DND-41 (cell line): Measurements from ENCODE around the gene CDC42SE2.

Experiments
- ATAC-seq: fragments of 200-7000 bp; cut with Tn5 transposase; 3 replicates; pipeline ENCODE4 v1.9.1; 2021; ENCODE audit warnings: low read depth; ENCODE audit not compliant: insufficient read depth
- DNase-seq: peaks from one replicate; pipeline ENCODE4 v3.0.0-alpha.2; 2020
- H2AFZ ChIP-seq: 2 replicates; pipeline ENCODE4 v1.6.0; 2012; ENCODE audit warnings: low read depth, low read length
- H3K27ac ChIP-seq: 2 replicates; pipeline ENCODE4 v1.5.1; 2012; ENCODE audit warnings: low read length, inconsistent platforms
- H3K27me3 ChIP-seq: fragments of 200-600 bp; sonication (generic); 2 replicates; pipeline ENCODE4 v1.6.0; 2012; ENCODE audit warnings: low read length, mild to moderate bottlenecking, inconsistent platforms; ENCODE audit not compliant: insufficient read depth, poor library complexity
- H3K36me3 ChIP-seq: 2 replicates; pipeline ENCODE4 v1.5.1; 2012; ENCODE audit warnings: low read length, inconsistent platforms; ENCODE audit not compliant: insufficient read depth
- H3K4me1 ChIP-seq: 2 replicates; pipeline ENCODE4 v1.5.1; 2012; ENCODE audit warnings: mild to moderate bottlenecking, low read length; ENCODE audit not compliant: insufficient read depth
- H3K4me2 ChIP-seq: 2 replicates; pipeline ENCODE4 v1.6.0; 2012; ENCODE audit warnings: mild to moderate bottlenecking, moderate library complexity, low read length, inconsistent platforms; ENCODE audit not compliant: insufficient read depth
- H3K4me3 ChIP-seq, 2 experiments: fragments of 200-600 bp in 1 of 2; shearing (Covaris generic) in 1 of 2; 2 replicates each; pipeline ENCODE4 v1.5.1; 2012 to 2016; ENCODE audit warnings: inconsistent platforms in 2 of 2, low read length in 2 of 2, mild to moderate bottlenecking in 2 of 2, low read depth in 1 of 2, moderate library complexity in 1 of 2
- H3K79me2 ChIP-seq: 2 replicates; pipeline ENCODE4 v1.6.0; 2012; ENCODE audit warnings: low read length, inconsistent platforms; ENCODE audit not compliant: insufficient read depth
- H3K9ac ChIP-seq: 2 replicates; pipeline ENCODE4 v1.6.0; 2012; ENCODE audit warnings: low read depth, mild to moderate bottlenecking, inconsistent platforms, low read length, moderate library complexity
- H3K9me3 ChIP-seq: 2 replicates; pipeline ENCODE4 v1.5.1; 2012; ENCODE audit warnings: low read length, moderate library complexity, mild to moderate bottlenecking, inconsistent platforms; ENCODE audit not compliant: insufficient read depth, severe bottlenecking
- H4K20me1 ChIP-seq: 2 replicates; pipeline ENCODE4 v1.6.0; 2012; ENCODE audit warnings: low read length; ENCODE audit not compliant: insufficient read depth
- CTCF ChIP-seq: IDR thresholded peaks from 2 replicates; pipeline ENCODE4 v1.5.1; 2012; ENCODE audit warnings: borderline replicate concordance, low read length, moderate library complexity, mild to moderate bottlenecking; ENCODE audit not compliant: poor library complexity, severe bottlenecking; ENCODE audit errors: extremely low read depth
- EZH2 ChIP-seq: IDR thresholded peaks from 3 replicates; pipeline ENCODE4 v1.6.1; 2012; ENCODE audit warnings: borderline replicate concordance, low read depth, mild to moderate bottlenecking, moderate library complexity, low read length, inconsistent platforms; ENCODE audit not compliant: severe bottlenecking

Gene CDC42SE2

GRCh38 chr5:131285703-131286399 is 22.0 kb downstream of the CDC42SE2 start:
- Histone ChIP-seq H3K36me3 (peaks cover 28% of the 10 kb centered on the region), H4K20me1 (peaks cover 57% of the 10 kb centered on the region), H3K4me3 (no peak overlapping the region), H3K27ac (no peak overlapping the region), H3K9me3 (no peaks in the 10 kb centered on the region), H3K4me1 (peaks cover 19% of the 10 kb centered on the region), H3K9ac (no peak overlapping the region), H2AFZ (no peak overlapping the region), H3K79me2 (peaks cover 94% of the 10 kb centered on the region), H3K4me2 (no peak overlapping the region), H3K27me3 (no peaks in the 10 kb centered on the region)
- TF ChIP-seq EZH2 (no peak), CTCF (no peak)
- DNase-seq (no peak), ATAC-seq (no peak)

GRCh38 chr5:131286400-131286715 is 22.5 kb downstream of the CDC42SE2 start:
- no peak for DNase-seq
- no peak for TF ChIP-seq EZH2
- no peak for ATAC-seq
- Histone ChIP-seq H3K27me3 (no peaks in the 10 kb centered on the region), H3K36me3 (peaks cover 28% of the 10 kb centered on the region), H3K4me1 (peaks cover 13% of the 10 kb centered on the region), H2AFZ (no peak overlapping the region), H3K79me2 (peaks cover 98% of the 10 kb centered on the region), H3K4me2 (no peak overlapping the region), H4K20me1 (peaks cover 56% of the 10 kb centered on the region), H3K4me3 (no peak overlapping the region), H3K9ac (no peak overlapping the region), H3K27ac (no peak overlapping the region), H3K9me3 (no peaks in the 10 kb centered on the region)

GRCh38 chr5:131288328-131288727 is 24.5 kb downstream of the CDC42SE2 start:
- TF ChIP-seq EZH2 = no peak
- TF ChIP-seq CTCF = no peak
- H3K9ac ChIP-seq = no peak overlapping the region
- H2AFZ ChIP-seq = no peak overlapping the region
- ATAC-seq (no peak), DNase-seq (no peak)
- no peak overlapping the region for H3K27ac ChIP-seq
- H3K4me3 ChIP-seq = no peak overlapping the region
- no peak overlapping the region for H3K4me2 ChIP-seq
- H3K4me1 ChIP-seq = 0 out of 2 replicates have a peak, but pooled peaks cover under 1% of the 10 kb centered on the region
- H3K27me3 ChIP-seq = no peaks in the 10 kb centered on the region
- peaks cover 98% of the 10 kb centered on the region for H3K79me2 ChIP-seq
- peaks cover 28% of the 10 kb centered on the region for H3K36me3 ChIP-seq
- no peaks in the 10 kb centered on the region for H3K9me3 ChIP-seq
- peaks cover 53% of the 10 kb centered on the region for H4K20me1 ChIP-seq

GRCh38 chr5:131289738-131290137 is 25.9 kb downstream of the CDC42SE2 start:
- no peak for DNase-seq
- Histone ChIP-seq H3K4me1 (no peaks in the 10 kb centered on the region), H3K27me3 (no peaks in the 10 kb centered on the region), H3K9me3 (no peaks in the 10 kb centered on the region), H3K27ac (no peak overlapping the region), H3K4me2 (no peak overlapping the region), H3K36me3 (peaks cover 24% of the 10 kb centered on the region), H3K4me3 (no peak overlapping the region), H2AFZ (no peak overlapping the region), H4K20me1 (peaks cover 45% of the 10 kb centered on the region), H3K79me2 (peaks cover 98% of the 10 kb centered on the region), H3K9ac (no peak overlapping the region)
- ATAC-seq = no peak
- TF ChIP-seq EZH2 = no peak
- no peak for TF ChIP-seq CTCF
